Activated T-cell treated with anti-CD3 and anti-CD28 coated beads, Interleukin-2, amount 50 U/mL, for 48 hours (primary cell): ENCODE measurements around the gene SH3BP2.

Experiments
- DNase-seq, 2 experiments: peaks; one replicate each; pipeline ENCODE4 v3.0.0-alpha.2; 2020

The SH3BP2 gene, protein sequence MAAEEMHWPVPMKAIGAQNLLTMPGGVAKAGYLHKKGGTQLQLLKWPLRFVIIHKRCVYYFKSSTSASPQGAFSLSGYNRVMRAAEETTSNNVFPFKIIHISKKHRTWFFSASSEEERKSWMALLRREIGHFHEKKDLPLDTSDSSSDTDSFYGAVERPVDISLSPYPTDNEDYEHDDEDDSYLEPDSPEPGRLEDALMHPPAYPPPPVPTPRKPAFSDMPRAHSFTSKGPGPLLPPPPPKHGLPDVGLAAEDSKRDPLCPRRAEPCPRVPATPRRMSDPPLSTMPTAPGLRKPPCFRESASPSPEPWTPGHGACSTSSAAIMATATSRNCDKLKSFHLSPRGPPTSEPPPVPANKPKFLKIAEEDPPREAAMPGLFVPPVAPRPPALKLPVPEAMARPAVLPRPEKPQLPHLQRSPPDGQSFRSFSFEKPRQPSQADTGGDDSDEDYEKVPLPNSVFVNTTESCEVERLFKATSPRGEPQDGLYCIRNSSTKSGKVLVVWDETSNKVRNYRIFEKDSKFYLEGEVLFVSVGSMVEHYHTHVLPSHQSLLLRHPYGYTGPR

GRCh38 chr4:2792711-2793585 is at the start of gene SH3BP2:
Gene SH3BP2 (plus strand): TSS chr4:2793085. CDS start chr4:2820618, 27,533 bp downstream.
- DNase-seq, result peak; percentile 80 to 84

DNA sequence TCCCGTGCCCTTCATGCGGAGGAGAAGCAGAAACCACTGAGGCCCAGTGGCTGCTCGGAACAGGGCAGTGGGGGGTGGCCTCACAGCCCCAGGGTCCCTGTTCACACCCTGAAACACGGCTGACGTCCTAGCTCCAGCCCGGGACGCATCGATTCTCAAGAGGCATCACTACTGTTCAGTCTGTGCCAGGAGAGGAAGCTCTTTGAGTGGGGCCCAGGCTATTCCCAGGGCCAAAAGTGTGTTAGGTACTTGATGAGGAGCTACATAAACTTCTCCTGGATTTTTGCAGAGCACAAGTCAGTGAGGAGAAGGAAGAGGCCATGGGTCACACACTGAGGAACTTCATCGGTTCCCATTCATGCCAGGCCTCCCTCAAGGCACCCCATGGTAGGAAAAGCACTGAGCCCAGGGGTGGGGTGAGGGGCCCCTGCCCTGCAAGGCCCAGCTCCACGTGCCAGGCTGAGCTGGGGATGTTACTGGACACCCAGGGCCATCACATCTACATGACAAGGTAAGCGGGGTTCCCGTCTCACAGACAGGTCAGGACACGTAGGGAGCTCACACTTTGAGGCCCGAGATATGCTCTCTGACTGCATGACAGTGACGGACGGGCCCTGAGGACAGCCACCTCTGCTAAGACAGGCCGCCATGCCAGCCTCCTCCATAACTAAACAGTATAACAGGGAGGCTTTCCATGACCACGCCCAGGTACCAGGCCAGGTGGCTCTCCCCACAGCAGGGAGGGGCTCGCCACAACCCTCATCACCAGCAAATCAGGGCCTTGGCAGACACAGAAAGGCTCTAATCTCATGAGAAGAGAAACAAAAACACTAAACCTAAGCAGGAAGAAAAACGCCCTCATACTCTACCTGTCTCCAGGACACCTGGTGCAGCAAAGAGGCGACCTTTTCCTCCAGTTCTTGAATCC is 49.1 kb upstream of the SH3BP2 start:
- no peak for DNase-seq

GRCh38 chr4:2744576-2745270 is 48.2 kb upstream of the SH3BP2 start:
- no peak for DNase-seq

- no peak for DNase-seq
Measured at GRCh38 chr4:2745516-2745915, 47.4 kb upstream of the SH3BP2 start.

DNA sequence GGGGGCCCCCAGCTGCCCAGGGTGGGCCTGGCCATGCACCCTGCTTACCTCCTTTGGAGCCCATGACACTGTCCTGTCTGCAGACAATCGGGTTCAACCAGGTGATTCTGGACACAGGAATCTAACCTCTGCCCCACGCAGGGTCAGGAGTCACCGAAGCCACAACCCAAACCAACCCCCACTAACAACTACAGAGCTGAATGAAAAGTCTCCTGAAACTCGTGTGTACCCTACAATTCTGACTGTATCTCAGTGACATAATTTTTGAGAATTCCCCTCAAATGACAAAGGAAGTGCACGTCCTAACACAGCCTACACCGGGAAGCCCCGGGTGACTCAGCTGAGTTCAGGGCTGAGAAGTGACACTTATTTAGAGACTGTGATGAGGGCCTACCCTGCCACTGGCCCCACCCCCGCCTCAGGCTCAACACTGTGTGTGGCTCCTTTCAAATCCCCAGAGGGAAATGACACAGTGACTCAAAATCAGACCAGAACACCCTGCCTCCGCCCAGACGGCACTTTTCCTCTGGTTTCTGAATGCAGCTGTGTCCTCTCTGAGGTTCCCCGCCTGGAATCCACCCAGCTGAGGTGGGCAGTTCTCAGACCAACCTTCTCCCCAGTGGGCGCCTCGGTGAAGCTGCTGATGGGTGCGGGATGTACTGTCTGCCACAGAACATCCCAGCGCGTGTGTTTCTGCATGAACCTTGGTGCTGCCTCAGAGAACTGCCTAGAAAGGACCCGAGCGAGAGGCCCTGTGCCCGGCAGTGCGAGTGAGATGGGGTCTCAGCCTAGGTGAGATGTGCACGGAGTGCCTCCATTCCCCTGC is 46.7 kb upstream of the SH3BP2 start:
- peak; percentile 95 to 96 for DNase-seq

GRCh38 chr4:2746891-2747695 is 45.8 kb upstream of the SH3BP2 start:
- peak; percentile 49 to 53 for DNase-seq

DNA sequence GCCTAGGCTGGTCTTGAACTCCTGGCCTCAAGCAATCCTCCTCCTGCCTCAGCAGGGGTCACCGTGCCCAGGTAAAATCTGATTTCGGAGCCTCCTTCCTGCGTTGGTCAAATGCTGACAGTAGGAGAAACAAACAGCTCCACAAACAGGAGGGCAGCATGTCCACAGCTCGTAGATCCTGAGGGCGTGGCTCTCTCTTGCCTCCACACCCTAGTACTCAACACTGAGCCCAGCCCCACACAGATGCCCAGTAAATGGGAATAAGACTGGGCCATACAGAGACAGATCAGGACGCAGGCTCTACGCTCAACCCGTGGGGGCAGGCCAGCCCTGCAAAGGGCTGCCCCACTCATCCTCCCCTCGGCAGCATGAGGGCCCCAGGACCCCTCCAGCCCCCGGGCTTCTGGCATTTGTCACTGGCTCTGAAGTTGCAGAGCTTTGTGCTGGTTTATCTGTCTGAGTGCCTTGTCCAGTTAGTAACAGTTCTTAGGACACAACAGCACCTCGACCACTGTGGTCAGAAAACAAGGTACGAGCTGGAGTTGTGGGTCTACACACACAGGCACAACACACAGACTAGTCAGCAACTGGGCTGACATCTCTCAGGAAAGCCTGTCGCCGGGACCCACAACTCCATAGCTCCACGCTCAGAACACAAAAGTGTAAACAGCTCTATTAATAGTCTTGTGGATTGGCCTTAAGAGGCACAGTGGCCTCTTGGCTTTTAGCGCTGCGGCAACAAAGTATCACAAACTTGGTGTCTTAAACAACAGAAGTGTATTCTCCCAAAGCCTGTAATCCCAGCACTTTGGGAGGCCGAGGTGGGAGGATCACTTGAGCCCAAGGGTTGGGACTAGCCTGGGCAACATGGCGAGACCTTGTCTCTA is 41.9 kb upstream of the SH3BP2 start:
- DNase-seq, result no peak

- no peak for DNase-seq
Measured at GRCh38 chr4:2753436-2753835, 39.4 kb upstream of the SH3BP2 start.

DNA sequence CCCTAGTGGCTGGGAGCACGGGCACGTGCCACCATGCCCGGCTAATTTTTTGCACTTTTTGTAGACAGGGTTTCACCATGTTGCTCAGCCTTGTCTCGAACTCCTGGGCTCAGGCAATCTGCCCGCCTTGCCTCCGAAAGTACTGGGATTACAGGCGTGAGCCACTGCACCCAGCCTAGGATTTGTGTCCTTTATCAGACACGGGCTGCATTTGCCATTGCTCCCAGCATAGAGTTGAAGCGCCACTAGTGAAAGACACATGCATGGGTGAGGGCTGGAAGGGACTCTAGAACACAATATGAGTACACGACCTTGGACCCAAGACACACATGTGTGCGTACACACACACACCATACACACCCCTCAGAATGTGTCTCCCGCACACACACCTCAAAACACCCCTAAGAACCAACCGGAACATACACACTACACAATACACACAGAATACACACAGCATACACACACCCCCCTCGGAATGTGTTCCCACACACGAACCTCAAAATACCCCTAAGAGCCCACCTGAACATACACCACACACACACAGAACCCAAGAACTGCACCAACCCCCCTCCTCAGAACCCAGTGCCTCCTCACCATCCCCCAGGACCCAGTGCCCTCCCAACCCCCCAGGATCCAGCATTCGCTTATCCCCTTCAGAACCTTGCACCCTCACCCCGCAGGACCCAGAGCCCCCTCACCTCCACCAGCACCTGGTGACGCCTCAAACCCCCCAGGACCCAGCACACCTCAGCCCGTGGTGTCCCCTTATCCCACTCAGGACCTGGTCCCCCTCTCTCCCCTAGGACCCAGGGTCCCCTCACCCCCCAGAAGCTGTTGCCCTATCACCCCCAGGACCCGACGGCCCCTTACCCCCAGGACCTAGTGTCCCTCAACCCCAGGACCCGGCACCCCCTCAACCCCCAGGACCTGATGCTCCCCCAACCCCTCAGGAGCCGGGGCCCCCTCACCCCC is 37.8 kb upstream of the SH3BP2 start:
- DNase-seq, result no peak

DNA sequence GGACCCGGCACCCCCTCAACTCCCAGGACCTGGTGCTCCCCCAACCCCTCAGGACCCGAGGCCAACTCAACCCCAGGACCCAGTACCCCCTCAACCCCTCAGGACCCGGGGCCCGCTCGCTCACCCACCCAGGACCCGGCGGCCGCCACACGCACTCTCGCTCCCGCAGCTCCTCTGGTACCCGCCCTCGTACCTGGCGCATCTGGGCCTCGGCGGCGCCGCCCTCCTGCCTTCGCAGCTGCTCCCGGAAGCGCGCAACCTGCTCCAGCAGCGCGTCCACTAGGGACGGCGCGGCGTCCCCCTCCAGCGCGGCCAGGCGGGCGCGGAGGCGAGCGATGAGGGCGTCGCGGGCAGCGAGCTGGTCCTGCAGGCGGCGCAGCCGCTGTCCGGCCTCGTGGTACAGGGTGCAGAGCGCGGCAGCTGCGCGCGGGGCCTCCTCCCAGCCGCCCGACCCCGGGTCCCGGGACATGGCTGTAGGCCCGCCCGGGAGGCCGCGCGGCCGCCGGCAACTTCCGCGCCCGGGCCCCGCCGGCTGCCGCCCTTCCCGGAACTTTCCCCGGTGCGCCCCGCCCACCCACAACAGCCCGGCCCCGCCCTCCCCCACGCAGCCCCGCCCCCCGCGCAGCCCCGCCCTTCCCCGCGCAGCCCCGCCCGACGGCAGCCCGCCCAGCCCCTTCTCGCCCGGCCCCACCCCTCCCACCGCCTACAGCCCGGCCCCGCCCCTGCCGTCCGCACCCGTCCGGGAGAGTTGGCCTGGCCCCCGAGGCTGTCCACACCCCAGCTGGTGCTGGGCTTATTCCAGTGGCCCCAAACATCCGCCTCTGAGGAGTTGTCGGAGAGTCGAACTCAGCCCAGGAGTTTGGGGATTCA is 36.8 kb upstream of the SH3BP2 start, which contains the start of gene TNIP2:
TNIP2 (minus strand) TSS at position 516 of the 870 bp plus-strand sequence; CDS start at position 469, 47 bp downstream.
- DNase-seq, result peak; percentile 79 to 89

DNA sequence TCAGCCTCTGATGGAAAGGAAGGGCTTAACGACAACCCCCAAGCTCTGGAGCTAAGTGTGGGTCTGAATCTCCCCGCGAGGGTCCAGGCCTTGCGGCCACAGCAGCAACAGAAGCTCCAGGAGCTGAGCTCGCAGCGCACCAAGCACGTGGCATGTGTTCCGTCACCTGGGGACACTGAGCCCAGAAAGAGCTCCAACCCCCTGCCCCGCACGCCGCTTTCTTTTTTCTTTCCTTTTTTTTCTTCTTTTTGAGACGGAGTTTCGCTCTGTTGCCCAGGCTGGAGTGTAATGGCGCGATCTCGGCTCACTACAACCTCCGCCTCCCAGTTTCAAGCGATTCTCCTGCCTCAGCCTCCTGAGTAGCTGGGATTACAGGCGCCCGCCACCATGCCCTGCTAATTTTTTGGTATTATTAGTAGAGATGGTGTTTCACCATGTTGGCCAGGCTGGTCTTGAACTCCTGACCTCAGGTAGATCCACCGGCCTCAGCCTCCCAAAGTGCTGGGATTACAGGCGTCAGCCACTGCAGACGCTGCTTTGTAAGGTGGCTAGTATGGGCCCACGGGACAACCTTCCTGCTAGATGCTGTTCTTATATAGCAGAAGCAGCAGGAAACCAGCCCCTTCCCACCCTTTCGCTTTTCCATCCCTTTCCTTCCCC is 36.1 kb upstream of the SH3BP2 start:
- no peak for DNase-seq

- no peak for DNase-seq
Measured at GRCh38 chr4:2757426-2757825, 35.5 kb upstream of the SH3BP2 start.

GRCh38 chr4:2761035-2761923 is 31.6 kb upstream of the SH3BP2 start:
- DNase-seq, result peak; percentile 51 to 53

GRCh38 chr4:2762048-2762447 is 30.8 kb upstream of the SH3BP2 start:
- DNase-seq, result no peak
